Activated naive CD4-positive, alpha-beta T cell treated with anti-CD3 and anti-CD28 coated beads, Interleukin-2, amount 10 ng/mL, durations not matched to agents 7 days and 5 days (primary cell): ENCODE measurements around the gene NRP1.

Source experiments
- CTCF ChIA-PET: fragments of 350-600 bp; sonication (Branson Sonifier 250); formaldehyde crosslinking; loops from one replicate; lab custom pipeline; 2021; ENCODE audit warnings: antibody characterized with exemption; lab: Charles Lee
- DNase-seq: peaks from one replicate; pipeline ENCODE4 v3.0.0-alpha.2; 2020
- H3K27ac Mint-ChIP-seq: one replicate; pipeline ENCODE4 v1.8.0; 2021; ENCODE audit warnings: mild to moderate bottlenecking, moderate library complexity, mixed read lengths
- H3K27me3 Mint-ChIP-seq: one replicate; pipeline ENCODE4 v1.8.0; 2021; ENCODE audit warnings: mild to moderate bottlenecking, mixed read lengths
- H3K36me3 Mint-ChIP-seq: one replicate; pipeline ENCODE4 v1.8.0; 2021; ENCODE audit warnings: mixed read lengths
- H3K4me1 Mint-ChIP-seq: one replicate; pipeline ENCODE4 v1.8.0; 2021; ENCODE audit warnings: mixed read lengths
- H3K4me3 Mint-ChIP-seq: one replicate; pipeline ENCODE4 v1.8.0; 2021; ENCODE audit warnings: mild to moderate bottlenecking, moderate library complexity, mixed read lengths
- H3K9me3 Mint-ChIP-seq: one replicate; pipeline ENCODE4 v1.8.0; 2021; ENCODE audit warnings: mixed read lengths

The NRP1 gene

DNA sequence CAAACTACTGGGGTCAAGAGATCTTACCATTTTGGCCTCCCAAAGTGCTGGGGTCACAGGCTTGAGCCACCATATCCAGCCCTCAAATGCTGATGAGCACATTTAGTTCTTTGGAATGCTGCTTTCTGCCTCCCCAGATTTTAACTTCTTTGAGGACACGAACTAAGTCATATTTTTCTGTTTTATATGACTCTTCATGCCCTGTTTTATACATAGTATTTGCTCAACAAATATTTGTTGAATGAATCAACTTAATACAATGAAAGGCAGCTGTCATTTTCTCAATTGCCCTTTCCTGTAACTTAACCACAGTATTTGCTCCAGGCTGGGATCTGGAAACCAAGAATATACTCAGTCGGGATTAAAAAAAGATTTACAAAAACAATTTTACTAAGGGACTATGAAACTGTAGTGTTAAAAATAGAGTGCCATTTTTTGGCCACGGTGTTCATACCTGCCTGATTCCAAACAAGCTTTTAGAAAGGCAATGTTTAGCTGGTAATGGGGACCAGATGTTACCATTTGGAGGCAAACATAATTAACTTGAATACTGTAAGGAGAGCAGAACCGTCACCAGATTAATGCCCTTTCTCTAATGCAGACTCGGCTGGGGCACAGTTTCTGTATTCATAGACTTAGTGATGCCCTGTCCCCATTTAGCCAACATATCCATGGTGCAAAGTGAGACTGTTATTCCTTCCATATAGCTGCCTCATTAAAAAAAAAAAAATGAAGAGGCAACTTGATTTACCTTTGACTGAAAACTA, 117.6 kb downstream of the NRP1 start:
- DNase-seq = no peak
- Mint-ChIP-seq H3K36me3 (no peaks in the 10 kb centered on the region), H3K4me1 (peaks cover 11% of the 10 kb centered on the region), H3K4me3 (no peak overlapping the region), H3K27ac (no peak overlapping the region), H3K9me3 (peaks cover 4% of the 10 kb centered on the region), H3K27me3 (no peaks in the 10 kb centered on the region)
- CTCF ChIA-PET = interaction anchor here (0.7 kb wide), 1 partner anchor 24 kb away, joined by 3 read pairs; no protein-coding TSS in a partner anchor

DNA sequence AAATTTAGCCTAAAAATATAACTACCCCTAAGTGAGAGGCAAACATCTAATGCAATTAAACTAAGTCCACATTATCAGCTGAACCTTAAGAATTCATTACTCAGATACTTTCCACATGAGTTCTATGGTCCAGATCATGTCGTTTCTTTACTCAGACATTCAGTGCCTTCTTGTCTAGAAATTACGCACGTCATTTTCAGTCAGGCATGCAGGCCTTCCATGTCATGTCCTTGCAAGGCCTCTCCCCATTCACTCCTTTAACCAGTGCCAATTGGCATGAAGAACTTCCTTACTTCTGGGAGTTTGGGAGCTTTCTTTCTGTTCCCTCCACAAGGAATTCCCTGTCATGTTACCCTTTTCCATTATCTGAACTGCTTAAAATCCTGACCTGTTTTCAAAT, 118.8 kb downstream of the NRP1 start:
- no peak overlapping the region for H3K4me3 Mint-ChIP-seq
- CTCF ChIA-PET = interaction anchor here (0.7 kb wide), 1 partner anchor 22 kb away, joined by 4 read pairs; no protein-coding TSS in a partner anchor
- H3K36me3 Mint-ChIP-seq = no peaks in the 10 kb centered on the region
- H3K27ac Mint-ChIP-seq = no peak overlapping the region
- peaks cover 21% of the 10 kb centered on the region for H3K4me1 Mint-ChIP-seq
- H3K27me3 Mint-ChIP-seq = no peaks in the 10 kb centered on the region
- peaks cover 4% of the 10 kb centered on the region for H3K9me3 Mint-ChIP-seq
- no peak for DNase-seq

DNA sequence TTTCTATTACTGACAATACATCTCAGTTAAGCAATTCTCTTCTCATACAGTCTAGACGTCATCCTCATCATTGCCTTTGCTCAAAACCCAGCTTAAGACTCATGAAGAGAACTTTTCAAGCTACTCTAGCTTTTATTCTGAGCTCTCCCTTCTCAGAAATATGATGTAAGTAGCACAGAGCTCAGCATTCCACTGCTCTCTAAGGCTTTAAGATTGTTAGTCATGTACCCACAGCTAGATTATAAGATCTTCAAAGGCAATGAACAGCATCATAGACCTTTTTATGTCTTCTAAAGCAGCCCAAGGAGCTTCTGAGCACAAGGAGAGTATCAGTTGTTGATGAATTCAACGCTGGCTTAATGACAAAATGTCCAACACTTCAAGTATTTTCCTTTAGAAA, 119.3 kb downstream of the NRP1 start:
- Mint-ChIP-seq H3K9me3 (peaks cover 4% of the 10 kb centered on the region), H3K27me3 (no peaks in the 10 kb centered on the region), H3K36me3 (no peaks in the 10 kb centered on the region), H3K27ac (no peak overlapping the region), H3K4me3 (no peak overlapping the region), H3K4me1 (peaks cover 21% of the 10 kb centered on the region)
- DNase-seq = no peak
- CTCF ChIA-PET = interaction anchor here (0.7 kb wide), 1 partner anchor 22 kb away, joined by 4 read pairs; no protein-coding TSS in a partner anchor

DNA sequence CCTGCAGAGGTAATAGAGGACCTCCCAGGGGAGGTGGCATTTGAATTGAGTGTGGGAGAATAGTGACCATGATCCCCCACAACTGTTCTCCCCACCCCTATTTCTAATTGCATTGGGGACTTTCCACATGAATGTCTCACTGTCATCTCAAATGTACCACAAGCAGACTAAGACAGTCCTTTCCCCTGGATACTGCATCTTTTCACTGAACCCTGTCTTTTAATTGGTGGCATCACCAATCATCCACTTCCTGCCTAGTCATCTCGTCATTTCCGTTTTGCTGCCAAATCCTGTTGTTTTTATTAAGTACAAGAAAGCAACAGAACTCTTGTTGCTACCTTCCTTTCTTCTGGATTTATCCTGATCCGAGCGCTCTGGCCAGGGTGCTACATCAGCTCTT, 120.3 kb downstream of the NRP1 start:
- Mint-ChIP-seq H3K27me3 (no peaks in the 10 kb centered on the region), H3K36me3 (no peaks in the 10 kb centered on the region), H3K4me3 (no peak overlapping the region), H3K9me3 (peaks cover 4% of the 10 kb centered on the region), H3K27ac (no peak overlapping the region), H3K4me1 (peaks cover 21% of the 10 kb centered on the region)
- CTCF ChIA-PET = no interaction called here
- DNase-seq = no peak

DNA sequence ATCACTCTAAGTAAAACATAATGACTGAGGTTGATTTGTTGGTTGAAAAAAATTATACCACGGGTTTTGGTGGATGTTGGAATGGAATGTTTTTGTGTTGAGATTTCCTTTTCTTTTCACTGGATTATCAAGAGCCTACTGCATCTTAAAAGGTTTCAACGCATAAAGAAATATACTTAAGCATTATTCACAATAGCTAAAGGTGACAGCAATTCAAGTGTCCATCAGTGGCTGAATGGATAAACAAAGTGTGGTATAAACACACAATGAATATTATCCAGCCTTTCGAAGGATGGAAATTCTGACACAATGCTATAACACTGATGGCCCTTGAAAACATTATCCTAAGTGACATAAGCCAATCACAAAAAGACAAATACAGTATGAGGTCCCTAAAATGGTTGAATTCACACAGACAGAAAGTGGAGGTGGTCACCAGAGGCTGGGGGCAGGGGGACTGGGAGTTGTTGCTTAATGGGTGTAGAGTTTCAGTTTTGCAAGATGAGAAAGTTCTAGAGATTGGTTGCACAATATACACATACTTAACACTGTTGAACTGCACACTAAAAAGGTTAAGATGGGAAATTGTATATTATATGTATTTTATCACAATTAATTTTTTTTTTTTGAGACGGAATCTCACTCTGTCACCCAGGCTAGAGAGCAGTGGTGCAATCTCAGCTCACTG, 122.3 kb downstream of the NRP1 start:
- CTCF ChIA-PET = interaction anchor here (1.2 kb wide), 1 partner anchor 19 kb away, joined by 4 read pairs; no protein-coding TSS in a partner anchor
- H3K9me3 Mint-ChIP-seq = peaks cover 4% of the 10 kb centered on the region
- H3K27me3 Mint-ChIP-seq = no peaks in the 10 kb centered on the region
- H3K4me3 Mint-ChIP-seq = no peak overlapping the region
- DNase-seq = no peak
- H3K27ac Mint-ChIP-seq = no peak overlapping the region
- no peaks in the 10 kb centered on the region for H3K36me3 Mint-ChIP-seq
- H3K4me1 Mint-ChIP-seq = peaks cover 21% of the 10 kb centered on the region

DNA sequence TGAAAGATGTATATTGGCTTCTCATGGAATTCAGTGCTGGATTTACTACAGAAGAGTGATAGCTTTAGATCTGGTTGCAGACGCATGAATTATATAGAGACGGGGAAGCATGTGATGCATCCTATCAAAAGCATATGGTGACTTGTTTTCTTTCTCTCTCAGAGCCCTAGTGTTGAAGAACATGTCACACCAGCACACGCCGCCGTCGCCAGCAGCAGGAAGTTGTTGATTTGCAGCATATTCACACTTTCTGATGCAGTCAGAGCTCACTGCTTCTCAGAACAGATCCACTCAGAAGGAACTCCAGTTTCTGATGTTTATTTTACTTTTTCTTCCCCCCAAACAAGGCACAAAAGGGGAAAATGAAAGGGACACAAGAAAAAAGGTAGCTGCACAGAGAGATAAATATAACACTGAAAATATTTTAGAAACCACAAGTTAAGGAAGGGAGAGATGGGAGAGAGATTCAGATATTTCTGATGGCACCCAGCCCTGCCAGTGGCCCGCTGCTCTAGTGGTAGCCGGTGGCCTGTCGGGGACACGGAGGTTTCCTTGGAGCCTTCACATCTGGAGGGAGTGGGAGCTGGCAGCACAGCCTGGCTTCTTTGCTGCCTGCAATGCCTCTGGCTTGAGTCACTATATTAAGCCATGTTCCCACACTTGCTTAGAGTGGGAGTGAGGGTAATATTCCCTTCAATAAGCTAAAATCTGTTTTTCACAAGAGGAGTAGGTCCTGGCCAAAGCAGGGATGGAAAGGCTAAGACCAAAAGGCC, 123.2 kb downstream of the NRP1 start:
- peak; percentile 48 for DNase-seq
- Mint-ChIP-seq H3K4me1 (peaks cover 21% of the 10 kb centered on the region), H3K4me3 (no peak overlapping the region), H3K9me3 (peaks cover 4% of the 10 kb centered on the region), H3K36me3 (no peaks in the 10 kb centered on the region), H3K27ac (peak overlapping the region; percentile 26), H3K27me3 (no peaks in the 10 kb centered on the region)
- CTCF ChIA-PET = interaction anchor here (1.1 to 1.2 kb wide), 2 partner anchors 15 to 18 kb away, joined by 3 to 4 read pairs; no protein-coding TSS in a partner anchor

DNA sequence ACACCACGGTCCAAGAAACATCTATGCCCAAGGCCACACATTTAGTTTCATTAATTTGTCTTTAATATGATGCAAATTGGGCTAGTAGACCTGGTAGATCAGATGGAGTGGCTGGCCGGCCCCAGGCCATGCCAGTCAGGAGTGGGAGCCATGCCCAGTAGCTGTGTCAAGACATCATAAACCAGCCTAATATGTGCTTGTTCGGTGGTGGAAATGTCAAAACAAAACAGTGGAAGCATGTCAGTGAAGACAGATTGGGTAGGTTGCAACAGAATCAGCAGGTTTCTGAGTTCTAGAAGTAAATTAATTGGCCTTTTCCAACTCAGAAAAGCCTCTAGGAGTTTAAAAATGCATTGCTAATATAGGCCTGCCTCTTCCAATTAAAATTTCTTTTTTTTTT, 124.7 kb downstream of the NRP1 start:
- Mint-ChIP-seq H3K36me3 (no peaks in the 10 kb centered on the region), H3K4me1 (peaks cover 17% of the 10 kb centered on the region), H3K9me3 (peaks cover 4% of the 10 kb centered on the region), H3K27ac (no peak overlapping the region), H3K4me3 (no peak overlapping the region), H3K27me3 (no peaks in the 10 kb centered on the region)
- CTCF ChIA-PET = no interaction called here
- DNase-seq = no peak

DNA sequence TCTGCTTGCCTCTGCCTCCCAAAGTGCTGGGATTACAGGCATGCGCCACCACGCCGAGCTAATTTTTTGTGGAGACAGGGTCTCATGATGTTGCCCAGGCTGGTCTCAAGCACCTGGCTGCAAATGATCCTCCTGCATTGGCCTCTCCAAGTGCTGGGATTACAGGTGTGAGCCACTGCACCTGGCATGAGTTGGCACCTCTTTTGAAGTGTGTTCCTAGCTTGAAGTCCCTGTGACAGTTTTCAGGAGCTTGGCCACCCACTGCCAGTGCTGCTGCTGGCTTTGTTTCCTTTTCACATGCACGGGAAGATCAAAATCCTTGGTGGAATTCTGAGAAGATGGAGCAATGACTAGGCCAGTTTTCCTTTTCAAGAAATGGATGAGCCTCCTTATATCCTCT, 126.3 kb downstream of the NRP1 start:
- Mint-ChIP-seq H3K9me3 (no peaks in the 10 kb centered on the region), H3K4me1 (peaks cover 10% of the 10 kb centered on the region), H3K36me3 (no peaks in the 10 kb centered on the region), H3K27ac (no peak overlapping the region), H3K4me3 (no peak overlapping the region), H3K27me3 (no peaks in the 10 kb centered on the region)
- CTCF ChIA-PET = no interaction called here
- DNase-seq = no peak

DNA sequence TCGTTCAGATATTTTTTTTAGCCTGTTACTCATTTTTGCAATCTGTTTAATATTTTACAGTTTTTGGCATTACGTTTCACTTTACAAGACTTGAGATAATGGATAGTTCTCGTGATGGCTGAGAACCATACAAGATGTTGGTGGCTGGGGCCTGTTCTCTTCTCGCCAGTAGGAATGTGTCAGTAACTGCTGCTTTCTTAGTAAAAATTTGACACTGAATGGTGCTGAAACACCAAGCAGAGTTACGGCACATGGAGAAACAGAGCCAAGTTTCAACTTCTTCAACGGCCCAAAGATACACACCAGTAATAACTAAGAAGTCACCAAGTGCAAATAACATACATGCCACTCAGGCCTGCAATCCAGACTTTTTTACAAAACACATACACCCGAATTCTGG, 130.4 kb downstream of the NRP1 start:
- Mint-ChIP-seq H3K27ac (no peak overlapping the region), H3K9me3 (no peaks in the 10 kb centered on the region), H3K36me3 (no peaks in the 10 kb centered on the region), H3K27me3 (no peaks in the 10 kb centered on the region), H3K4me3 (no peak overlapping the region), H3K4me1 (no peaks in the 10 kb centered on the region)
- DNase-seq = no peak
- CTCF ChIA-PET = no interaction called here

DNA sequence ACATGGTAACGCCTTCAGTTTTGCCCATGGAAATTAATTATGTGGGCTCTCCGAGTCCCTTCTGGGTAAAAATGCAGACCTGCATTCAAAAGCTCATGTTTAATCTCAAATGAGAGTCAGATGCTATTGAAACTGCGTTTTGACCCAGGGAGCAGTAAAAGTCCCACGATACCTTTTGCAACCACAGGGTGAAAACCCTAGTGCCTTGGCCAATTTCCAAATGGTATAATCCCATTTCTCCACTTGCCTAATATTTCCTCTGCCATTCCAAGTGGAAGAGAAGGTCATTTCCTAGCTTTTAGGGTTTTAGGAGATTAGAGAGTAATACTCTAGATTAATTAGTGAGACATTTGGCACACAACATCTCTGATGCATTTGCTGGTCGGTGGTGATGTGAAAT, 132.5 kb downstream of the NRP1 start:
- H3K36me3 Mint-ChIP-seq = no peaks in the 10 kb centered on the region
- no peaks in the 10 kb centered on the region for H3K9me3 Mint-ChIP-seq
- H3K27me3 Mint-ChIP-seq = no peaks in the 10 kb centered on the region
- DNase-seq = no peak
- CTCF ChIA-PET = interaction anchor here (0.7 to 1.4 kb wide), 4 partner anchors 9 to 1436 kb away, joined by 3 to 9 read pairs (median 5); no protein-coding TSS in a partner anchor
- no peak overlapping the region for H3K27ac Mint-ChIP-seq
- no peaks in the 10 kb centered on the region for H3K4me1 Mint-ChIP-seq
- no peak overlapping the region for H3K4me3 Mint-ChIP-seq

DNA sequence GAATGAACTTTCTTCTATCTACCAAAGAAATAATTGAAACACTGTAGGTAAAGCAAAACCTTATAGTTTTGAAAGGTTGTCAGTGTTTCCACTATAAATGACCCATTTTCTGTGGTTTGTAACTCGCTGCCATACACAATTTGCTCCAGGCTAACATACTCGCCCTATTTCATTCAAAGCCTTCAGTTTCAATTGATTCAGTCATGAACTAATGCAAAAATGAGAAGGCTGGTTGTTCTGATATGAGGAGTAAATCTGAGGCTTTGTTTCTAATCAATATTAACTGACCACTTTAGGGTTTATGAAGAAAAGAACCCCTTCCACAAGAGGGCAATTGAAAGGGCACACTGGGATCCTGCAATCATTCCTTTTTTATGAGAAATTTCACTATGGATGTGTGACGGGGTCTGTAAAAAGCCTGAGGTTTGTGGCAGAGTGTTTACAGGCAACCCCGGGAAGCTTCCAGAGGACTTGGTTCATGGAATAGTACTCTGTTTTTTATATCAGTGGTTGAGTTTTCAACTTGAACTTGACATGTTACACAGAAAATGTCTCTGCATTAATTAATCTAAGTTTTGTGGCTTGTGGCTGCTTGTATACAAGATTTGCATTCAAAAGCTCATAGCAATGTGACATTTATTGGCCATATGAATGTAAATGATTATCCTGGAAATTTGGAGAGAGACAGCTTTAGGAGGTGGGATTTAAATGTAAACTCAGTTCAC, 133.2 kb downstream of the NRP1 start:
- H3K9me3 Mint-ChIP-seq = no peaks in the 10 kb centered on the region
- H3K27me3 Mint-ChIP-seq = no peaks in the 10 kb centered on the region
- CTCF ChIA-PET = interaction anchor here (1.0 kb wide), 1 partner anchor 8 kb away, joined by 9 read pairs; no protein-coding TSS in a partner anchor
- no peak overlapping the region for H3K4me3 Mint-ChIP-seq
- H3K36me3 Mint-ChIP-seq = no peaks in the 10 kb centered on the region
- no peak for DNase-seq
- no peak overlapping the region for H3K27ac Mint-ChIP-seq
- no peaks in the 10 kb centered on the region for H3K4me1 Mint-ChIP-seq

DNA sequence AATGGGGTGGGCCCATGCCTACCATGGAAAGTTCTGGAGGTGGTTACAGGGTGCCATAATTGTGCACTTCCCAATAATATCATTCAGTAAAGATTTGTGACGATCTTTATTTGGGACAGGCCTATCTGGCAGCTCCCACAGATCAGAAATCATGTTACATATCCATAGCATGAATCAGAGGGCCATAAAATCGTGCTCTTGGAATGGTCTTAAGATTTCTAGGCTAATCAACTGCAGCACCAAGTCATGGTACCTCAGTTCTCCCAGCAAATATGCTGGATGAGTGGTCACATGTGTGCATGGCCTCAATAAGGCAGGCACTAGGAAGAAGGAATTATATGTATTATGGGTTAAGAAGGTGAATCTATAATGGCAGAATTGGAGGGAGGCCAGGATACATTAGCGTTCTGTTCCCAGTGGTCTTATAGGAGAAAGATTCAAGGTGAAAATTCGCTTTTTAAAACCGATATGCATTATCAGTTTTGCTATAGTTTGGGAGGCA, 134.7 kb downstream of the NRP1 start:
- Mint-ChIP-seq H3K9me3 (no peaks in the 10 kb centered on the region), H3K27me3 (no peaks in the 10 kb centered on the region), H3K4me3 (no peak overlapping the region), H3K27ac (no peak overlapping the region), H3K36me3 (no peaks in the 10 kb centered on the region), H3K4me1 (no peaks in the 10 kb centered on the region)
- no peak for DNase-seq
- CTCF ChIA-PET = no interaction called here

DNA sequence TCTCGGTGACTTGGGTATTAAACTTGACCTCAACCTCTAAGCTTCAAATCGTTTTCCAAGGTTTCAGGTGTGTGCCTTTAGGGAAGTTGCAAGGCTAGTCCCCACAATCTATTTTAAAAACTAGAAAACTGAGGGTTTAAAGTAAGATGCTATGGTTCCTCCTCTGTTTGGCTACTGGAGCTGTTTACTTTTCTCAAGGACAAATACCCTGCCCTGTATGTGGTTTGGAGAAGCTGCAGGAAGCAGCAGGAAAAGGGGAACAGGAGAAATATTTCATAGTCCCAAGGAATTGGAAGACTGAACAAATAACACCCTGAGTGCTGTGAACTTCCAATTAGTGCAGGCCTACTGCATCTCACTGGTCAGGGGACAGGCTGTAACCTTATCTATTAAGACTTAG, 135.9 kb downstream of the NRP1 start:
- Mint-ChIP-seq H3K27ac (no peak overlapping the region), H3K4me3 (no peak overlapping the region), H3K27me3 (no peaks in the 10 kb centered on the region), H3K36me3 (no peaks in the 10 kb centered on the region), H3K4me1 (peaks cover under 1% of the 10 kb centered on the region), H3K9me3 (no peaks in the 10 kb centered on the region)
- DNase-seq = no peak
- CTCF ChIA-PET = no interaction called here
